GM18502 (cell line): Measurements from ENCODE around the gene CAPRIN1.

ENCODE experiments used
- ATAC-seq: cut with Tn5 transposase; IDR thresholded peaks from one replicate; pipeline ENCODE4 v1.9.1; 2021; ENCODE audit warnings: mild to moderate bottlenecking; ENCODE audit not compliant: unreplicated experiment, poor library complexity

CAPRIN1 gene

GRCh38 chr11:34051349-34052035 lies at the start of gene CAPRIN1:
TSS of gene CAPRIN1 (plus strand) at chr11:34051731. CDS start at chr11:34052421, 690 bp downstream.
- peak; percentile 66 for ATAC-seq

- ATAC-seq: no peak
These were observed 49.1 kb upstream of the CAPRIN1 start for GRCh38 chr11:34002420-34002819.

DNA sequence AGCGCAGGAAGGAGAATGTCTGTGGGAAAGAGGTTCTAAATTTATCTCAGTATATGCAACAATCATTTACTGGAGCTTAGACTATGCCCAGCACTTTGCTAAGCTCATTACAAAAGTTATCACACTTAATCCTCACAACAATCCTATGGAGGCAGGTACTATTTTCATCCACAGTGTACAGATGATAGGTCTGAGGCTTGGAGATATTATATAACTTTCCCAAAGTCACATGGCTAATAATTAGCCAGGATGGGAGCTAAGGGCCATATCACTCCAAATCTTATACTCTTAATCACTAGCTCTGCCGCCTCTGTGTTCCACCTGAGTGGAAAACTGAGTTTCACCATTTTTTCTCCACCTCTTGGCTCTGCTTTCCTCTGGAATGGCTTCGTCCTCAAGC lies 47.3 kb upstream of the CAPRIN1 start:
- no peak for ATAC-seq

GRCh38 chr11:34006876-34007275 lies 44.7 kb upstream of the CAPRIN1 start:
- ATAC-seq: no peak

GRCh38 chr11:34012734-34013133 lies 38.8 kb upstream of the CAPRIN1 start:
- no peak for ATAC-seq

DNA sequence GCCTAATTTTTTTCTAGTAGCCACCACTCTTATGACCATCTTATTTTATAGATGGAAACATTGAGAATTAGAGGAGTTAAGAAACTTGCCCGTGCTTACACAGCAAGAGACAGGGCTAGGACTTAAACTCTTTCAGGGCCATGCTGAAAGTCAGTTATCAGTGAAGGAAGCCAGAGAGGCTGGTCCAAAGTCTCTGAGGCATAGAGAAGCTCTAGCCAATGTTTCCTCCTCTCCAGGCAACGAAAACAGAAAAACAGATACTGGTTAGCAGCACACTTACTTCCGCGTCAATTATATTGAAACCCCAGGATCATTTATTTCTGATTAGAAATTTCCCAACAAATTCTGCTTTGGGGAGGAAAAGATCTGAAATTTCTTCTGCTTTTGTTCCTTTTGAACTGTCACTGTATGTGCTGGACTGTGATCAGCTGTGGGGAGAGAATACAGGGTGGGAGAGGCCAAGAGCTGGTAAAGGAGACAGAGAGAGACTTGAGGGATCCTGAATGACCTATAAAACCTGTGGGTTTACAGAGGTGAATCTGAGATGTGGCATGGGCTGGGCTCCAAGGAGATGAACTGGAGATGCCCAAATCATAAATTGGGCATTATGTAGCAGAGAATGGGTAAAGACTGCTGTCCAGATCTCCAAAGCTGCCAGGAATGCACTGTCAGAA lies 37.5 kb upstream of the CAPRIN1 start:
- no peak for ATAC-seq

DNA sequence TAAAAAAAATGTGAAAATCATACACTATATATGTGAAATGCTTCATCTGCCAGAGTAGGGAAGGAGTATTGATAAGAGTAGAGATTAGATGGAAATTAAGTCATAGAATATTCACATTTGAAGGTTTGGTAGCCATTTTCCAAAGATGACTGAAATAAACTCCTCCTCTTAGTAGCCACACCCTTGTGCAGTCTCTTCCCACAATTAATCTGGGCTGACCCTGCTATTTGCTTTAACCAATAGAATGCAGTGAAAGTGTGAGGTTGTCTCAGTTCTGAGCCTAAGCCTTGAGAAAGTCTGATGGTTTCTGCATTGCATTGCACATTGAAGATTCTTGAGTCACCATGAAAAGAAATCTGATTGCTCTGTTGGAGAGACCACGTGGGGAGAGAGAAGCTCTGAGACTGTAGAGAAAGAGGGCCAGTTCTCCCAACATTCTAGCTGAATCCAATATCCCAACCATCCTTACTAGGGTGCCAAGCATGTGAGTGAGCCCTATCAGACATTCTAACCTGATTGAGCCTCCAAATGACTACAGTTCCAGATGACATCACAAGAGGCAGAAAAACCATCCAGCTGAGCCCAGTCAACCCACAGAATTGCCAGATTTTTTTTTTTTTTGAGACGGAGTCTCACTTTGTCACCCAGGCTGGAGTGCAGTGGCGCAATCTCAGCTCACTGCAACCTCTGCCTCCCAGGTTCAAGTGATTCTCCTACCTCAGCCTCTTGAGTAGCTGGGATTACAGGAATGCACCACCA lies 29.4 kb upstream of the CAPRIN1 start:
- ATAC-seq: no peak

GRCh38 chr11:34026432-34026831 lies 25.1 kb upstream of the CAPRIN1 start:
- no peak for ATAC-seq

- ATAC-seq: no peak
These were observed 23.8 kb upstream of the CAPRIN1 start for GRCh38 chr11:34027516-34028408.

- no peak for ATAC-seq
These were observed 23.1 kb upstream of the CAPRIN1 start for GRCh38 chr11:34028425-34028824.

- ATAC-seq: no peak
These were observed 22.4 kb upstream of the CAPRIN1 start for GRCh38 chr11:34029176-34029575.

DNA sequence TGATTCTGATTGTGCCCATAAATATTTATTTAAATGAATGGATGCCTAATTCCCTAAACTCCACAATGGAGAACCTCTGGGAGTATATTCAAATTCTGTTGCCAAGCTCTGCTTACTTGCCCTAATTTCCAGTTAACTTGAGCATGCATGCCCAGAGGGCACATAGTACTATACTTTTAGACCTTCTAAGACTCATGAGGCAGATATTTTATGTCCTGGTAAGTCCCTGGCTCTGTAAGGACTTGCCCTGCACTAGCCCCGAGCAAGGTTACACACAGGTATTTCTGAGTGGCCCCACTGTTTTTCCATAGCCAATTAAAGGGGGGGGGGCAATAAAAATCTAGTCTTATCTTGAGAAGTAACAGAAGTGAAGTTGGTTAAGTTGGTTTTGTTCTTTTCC lies 21.1 kb upstream of the CAPRIN1 start:
- ATAC-seq: no peak

- ATAC-seq: no peak
These were observed 18.1 kb upstream of the CAPRIN1 start for GRCh38 chr11:34033399-34033798.

- no peak for ATAC-seq
These were observed 17.5 kb upstream of the CAPRIN1 start for GRCh38 chr11:34034053-34034452.

DNA sequence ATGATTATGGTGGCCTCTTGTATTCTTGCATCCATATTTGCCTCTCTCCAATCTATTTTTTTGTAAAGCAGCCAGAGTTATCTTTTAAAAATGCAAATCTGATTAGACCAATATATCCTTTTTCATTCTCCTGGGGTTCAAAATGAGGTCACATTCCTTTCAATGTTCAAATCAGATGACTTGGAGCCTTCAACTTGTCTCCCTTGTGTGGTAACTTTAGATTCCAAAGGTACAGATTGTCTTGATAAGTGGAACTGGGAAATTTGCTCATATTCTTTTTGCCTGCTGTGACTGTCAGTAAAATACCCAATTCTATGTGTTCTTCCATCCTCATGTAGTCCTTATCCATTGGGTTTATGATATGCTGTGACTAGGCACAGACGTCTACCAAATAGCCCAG lies 15.1 kb upstream of the CAPRIN1 start:
- ATAC-seq: no peak

- no peak for ATAC-seq
These were observed 14.5 kb upstream of the CAPRIN1 start for GRCh38 chr11:34037016-34037415.

DNA sequence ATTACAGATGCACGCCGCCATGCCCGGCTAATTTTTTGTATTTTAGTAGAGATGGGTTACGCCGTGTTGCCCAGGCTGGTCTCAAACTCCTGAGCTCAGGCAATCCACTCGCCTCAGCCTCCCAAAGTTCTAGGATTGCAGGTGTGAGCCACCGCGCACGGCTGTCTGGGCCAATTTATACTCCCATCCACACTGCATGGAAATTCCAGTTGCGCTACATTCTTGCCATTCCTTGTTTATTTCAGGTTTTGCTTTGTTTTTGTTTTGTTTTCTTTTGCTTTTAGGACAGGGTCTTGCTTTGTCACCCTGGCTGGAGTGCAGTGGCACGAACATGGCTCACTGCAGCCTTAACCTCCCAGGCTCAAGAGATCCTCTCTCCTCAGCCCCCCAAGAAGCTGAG lies 11.0 kb upstream of the CAPRIN1 start:
- ATAC-seq: no peak

- no peak for ATAC-seq
These were observed 6.7 kb upstream of the CAPRIN1 start for GRCh38 chr11:34044664-34045485.

DNA sequence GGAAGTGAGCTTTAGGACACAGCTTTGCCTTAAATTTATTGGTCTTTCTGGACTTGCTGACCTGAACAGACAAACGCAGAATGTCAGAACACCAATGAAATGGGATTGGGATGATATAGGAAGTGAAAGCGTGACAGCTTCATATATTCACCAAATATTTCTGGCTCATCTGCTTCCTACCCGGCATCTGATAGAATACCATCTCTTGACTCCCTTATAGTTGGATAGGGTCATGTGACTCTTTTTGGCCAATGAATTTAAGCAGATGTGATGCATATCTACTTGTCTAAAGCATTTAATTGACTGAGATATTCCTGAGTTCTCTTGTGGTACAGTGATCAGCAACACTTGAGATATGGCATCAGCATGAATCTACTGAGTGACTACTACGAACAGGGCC lies 2.5 kb upstream of the CAPRIN1 start:
- ATAC-seq: no peak
